Left lung (tissue), 10 donors: ENCODE data around the gene COL5A1. TPM values are rescaled to one million over a fixed set of nuclear protein-coding genes. Genes with fewer than 3 reads are reported as not detected.

Experiments
- ATAC-seq: fragments of 200-7000 bp; cut with Tn5 transposase; one replicate; pipeline ENCODE4 v1.9.1; 2020; ENCODE audit warnings: moderate library complexity
- DNase-seq, 4 donors: peaks; one replicate each; pipeline ENCODE4 v3.0.0-alpha.2; 2013 to 2020
- H3K27ac ChIP-seq, 2 donors: fragments of 200-600 bp; sonication (generic) in 1 of 2; one replicate each; pipeline versions ENCODE4 v1.5.0 to v1.8.0; 2020 to 2021
- H3K27me3 ChIP-seq, 2 donors: fragments of 200-600 bp; sonication (generic) in 1 of 2; one replicate each; pipeline versions ENCODE4 v1.5.0 to v1.8.0; 2020 to 2021
- H3K36me3 ChIP-seq, 2 donors: fragments of 200-600 bp; sonication (generic) in 1 of 2; one replicate each; pipeline versions ENCODE4 v1.5.0 to v1.8.0; 2020 to 2021
- H3K4me1 ChIP-seq, 2 donors: fragments of 200-600 bp; one replicate each; pipeline ENCODE4 v1.8.0; 2021
- H3K4me3 ChIP-seq, 2 donors: fragments of 200-600 bp; sonication (generic) in 1 of 2; one replicate each; pipeline versions ENCODE4 v1.5.0 to v1.8.0; 2020 to 2021; ENCODE audit warnings: mild to moderate bottlenecking in 1 of 2
- H3K9me3 ChIP-seq, 2 donors: fragments of 200-600 bp; sonication (generic) in 1 of 2; one replicate each; pipeline versions ENCODE4 v1.5.0 to v1.8.0; 2020 to 2021
- intact Hi-C, 2 donors: fragments of 100-400 bp; cut with DNase I; formaldehyde crosslinking; loops; one replicate each; pipeline versions ENCODE4 v1.11.2 to v1.14.2; 2022
- polyA plus RNA-seq, 6 donors: library from polyadenylated mRNA; unstranded; fragments of 120-200 nt; gene quantifications; one replicate each; pipeline ENCODE4 v1.2.1, GENCODE V29; 2013; ENCODE audit not compliant: insufficient read length in 6 of 6
- total RNA-seq, 2 donors: library from RNA; stranded (reverse); fragmentation: NEBNext Ultra II Directional; extraction: Animal tissue kit (Norgen Biotek cat#: 25700); gene quantifications; one replicate each; pipeline ENCODE4 v1.2.1, GENCODE V29; 2021
- TF ChIP-seq, protein P1 (sequence below), 2 donors: fragments of 200-600 bp; sonication (generic) in 1 of 2; IDR thresholded peaks; one replicate each; pipeline versions ENCODE4 v1.5.0 to v1.8.0; 2021; ENCODE audit warnings: antibody characterized with exemption in 2 of 2
- donor health status: DM: no; HTN: yes; CAD: no.
- donor health status: DM: no; HTN: no; CAD: no.

Gene COL5A1
- total and polyA plus RNA-seq, 8 donors = 168 to 357 (median 213) TPM

DNA sequence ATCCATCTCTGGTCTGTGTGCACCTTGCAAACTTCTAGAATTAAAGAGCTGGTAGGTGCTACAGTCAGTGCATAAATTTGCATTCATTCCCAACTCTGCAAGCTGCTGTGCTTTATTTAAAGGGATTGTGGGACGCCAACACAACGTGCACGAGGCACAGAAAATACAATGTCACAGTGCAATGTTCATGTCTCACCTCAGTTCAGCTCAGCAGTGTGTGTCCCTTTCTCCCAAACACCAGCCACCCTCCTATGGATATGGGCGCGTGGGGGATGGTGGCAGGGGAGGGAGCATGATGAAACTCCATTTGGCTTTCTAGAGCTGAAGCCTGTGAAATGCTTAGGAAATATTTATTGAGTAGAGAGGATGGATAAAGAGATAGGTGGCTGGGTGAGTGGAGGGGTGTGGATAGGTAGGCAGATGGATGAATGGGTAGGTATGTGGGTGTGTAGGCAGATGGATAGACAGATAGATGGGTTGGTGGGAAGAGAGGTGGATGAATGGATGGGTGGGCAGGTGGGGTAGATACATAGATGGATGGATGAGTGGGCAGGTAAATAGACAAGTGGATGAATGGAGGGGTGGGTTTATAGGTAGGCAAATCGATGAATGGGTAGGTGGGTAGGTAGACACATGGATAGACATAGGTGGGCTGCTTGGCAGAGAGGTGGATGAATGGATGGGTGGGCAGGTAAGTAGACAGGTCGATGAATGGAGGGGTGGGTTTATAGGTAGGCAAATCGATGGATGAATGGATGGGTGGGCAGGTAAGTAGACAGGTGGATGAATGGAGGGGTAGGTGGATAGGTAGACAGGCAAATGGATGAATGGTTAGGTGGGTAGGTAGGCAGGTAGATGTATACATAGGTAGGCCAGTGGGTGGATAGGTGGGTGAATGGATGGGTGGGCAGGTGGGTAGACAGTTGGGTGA is 146.3 kb downstream of the COL5A1 start:
- TF ChIP-seq, protein P1, sequence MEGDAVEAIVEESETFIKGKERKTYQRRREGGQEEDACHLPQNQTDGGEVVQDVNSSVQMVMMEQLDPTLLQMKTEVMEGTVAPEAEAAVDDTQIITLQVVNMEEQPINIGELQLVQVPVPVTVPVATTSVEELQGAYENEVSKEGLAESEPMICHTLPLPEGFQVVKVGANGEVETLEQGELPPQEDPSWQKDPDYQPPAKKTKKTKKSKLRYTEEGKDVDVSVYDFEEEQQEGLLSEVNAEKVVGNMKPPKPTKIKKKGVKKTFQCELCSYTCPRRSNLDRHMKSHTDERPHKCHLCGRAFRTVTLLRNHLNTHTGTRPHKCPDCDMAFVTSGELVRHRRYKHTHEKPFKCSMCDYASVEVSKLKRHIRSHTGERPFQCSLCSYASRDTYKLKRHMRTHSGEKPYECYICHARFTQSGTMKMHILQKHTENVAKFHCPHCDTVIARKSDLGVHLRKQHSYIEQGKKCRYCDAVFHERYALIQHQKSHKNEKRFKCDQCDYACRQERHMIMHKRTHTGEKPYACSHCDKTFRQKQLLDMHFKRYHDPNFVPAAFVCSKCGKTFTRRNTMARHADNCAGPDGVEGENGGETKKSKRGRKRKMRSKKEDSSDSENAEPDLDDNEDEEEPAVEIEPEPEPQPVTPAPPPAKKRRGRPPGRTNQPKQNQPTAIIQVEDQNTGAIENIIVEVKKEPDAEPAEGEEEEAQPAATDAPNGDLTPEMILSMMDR (IDR thresholded peaks at IDR 0.05) = no peak
- Histone ChIP-seq H3K27me3 (peaks cover 0 to 36% of the 10 kb centered on the region in 2 donors), H3K4me3 (no peak overlapping the region), H3K4me1 (peaks cover 0 to 6% of the 10 kb centered on the region in 2 donors), H3K27ac (no peak overlapping the region), H3K36me3 (peaks cover 0 to 6% of the 10 kb centered on the region in 2 donors), H3K9me3 (no peaks in the 10 kb centered on the region)
- DNase-seq (no peak), ATAC-seq (no peak)
- intact Hi-C loops = loop anchor here in 1 of 2 donors (10.0 kb wide), 1 partner anchor 197 kb away; no protein-coding TSS in a partner anchor

DNA sequence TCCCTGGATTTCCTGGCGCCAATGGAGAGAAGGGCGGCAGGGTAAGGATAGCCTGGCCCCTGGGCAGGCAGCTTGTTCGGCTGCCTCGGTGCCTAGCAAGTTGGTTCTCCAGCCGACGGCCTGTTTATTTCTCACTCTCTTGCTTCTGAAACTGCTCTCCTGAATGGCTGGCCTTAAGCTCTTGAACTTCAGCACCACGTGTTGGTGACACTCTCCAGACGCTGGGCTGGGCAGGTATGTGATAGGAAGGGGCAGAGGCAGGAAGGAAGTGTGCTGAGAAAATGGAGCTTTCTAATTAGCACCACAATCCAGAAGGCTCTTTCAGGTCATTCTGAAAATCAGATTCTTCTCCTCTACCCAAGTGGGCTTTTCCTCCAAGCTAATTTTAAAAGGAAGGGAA is 147.6 kb downstream of the COL5A1 start:
- no peak for DNase-seq
- H3K4me1 ChIP-seq = no peaks in the 10 kb centered on the region
- peak; percentile 68 for ATAC-seq
- H3K36me3 ChIP-seq = peaks cover 0 to 6% of the 10 kb centered on the region in 2 donors
- peaks cover 0 to 27% of the 10 kb centered on the region in 2 donors for H3K27me3 ChIP-seq
- TF ChIP-seq, protein P1 (IDR thresholded peaks at IDR 0.05) = no peak
- intact Hi-C loops = loop anchor here in 1 of 2 donors (10.0 kb wide), 1 partner anchor 196 kb away; no protein-coding TSS in a partner anchor
- no peaks in the 10 kb centered on the region for H3K9me3 ChIP-seq
- no peak overlapping the region for H3K27ac ChIP-seq
- H3K4me3 ChIP-seq = no peak overlapping the region

DNA sequence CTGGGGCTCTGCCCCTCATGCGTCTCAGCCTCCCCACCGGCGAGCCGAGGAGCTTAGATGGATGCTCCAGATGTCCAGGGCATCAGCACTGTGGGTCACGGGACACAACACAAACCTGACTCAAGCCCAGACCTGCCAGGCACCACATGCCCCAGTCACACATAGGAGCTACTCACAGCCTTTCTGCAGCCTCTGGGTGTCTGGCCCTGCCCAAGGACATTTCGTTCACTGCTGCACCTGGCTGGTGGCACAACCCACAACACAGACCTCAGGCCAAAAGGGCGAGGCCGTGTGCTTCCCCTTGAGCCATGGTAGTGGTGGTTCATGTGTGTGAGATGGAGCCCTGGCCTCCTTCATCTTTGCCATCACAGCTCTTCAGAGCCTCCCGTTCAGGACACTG is 149.4 kb downstream of the COL5A1 start:
- Histone ChIP-seq H3K27me3 (peaks cover 0 to 31% of the 10 kb centered on the region in 2 donors), H3K9me3 (no peaks in the 10 kb centered on the region), H3K4me1 (no peaks in the 10 kb centered on the region), H3K4me3 (no peak overlapping the region), H3K36me3 (peaks cover 0 to under 1% of the 10 kb centered on the region in 2 donors), H3K27ac (no peak overlapping the region)
- no peak for ATAC-seq
- DNase-seq = no peak
- TF ChIP-seq, protein P1 (IDR thresholded peaks at IDR 0.05) = no peak
- intact Hi-C loops = no loop called here

DNA sequence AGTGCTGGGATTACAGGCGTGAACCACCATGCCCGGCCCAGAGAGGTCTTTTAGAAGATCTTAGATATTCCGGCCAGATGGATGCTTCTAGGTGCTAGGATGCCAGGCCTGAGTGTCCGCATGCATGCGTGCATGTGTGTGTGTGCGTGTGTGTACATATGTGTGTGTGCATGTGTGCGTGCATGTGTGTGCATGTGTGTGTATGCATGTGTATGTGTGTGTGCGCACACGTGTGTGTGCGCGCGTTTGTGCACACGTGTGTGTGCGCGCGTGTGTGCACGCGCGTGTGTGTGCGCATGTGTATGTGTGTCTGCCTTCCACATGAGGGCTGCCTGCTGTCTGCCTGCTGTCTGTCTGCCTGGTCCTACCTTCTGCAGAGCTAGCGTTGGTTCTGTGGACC is 151.0 kb downstream of the COL5A1 start:
- H3K27me3 ChIP-seq = peaks cover 0 to 25% of the 10 kb centered on the region in 2 donors
- TF ChIP-seq, protein P1 (IDR thresholded peaks at IDR 0.05) = no peak
- H3K4me1 ChIP-seq = no peaks in the 10 kb centered on the region
- intact Hi-C loops = no loop called here
- no peak overlapping the region for H3K27ac ChIP-seq
- H3K36me3 ChIP-seq = no peaks in the 10 kb centered on the region
- no peaks in the 10 kb centered on the region for H3K9me3 ChIP-seq
- ATAC-seq (no peak), DNase-seq (no peak)
- H3K4me3 ChIP-seq = no peak overlapping the region
